Ramos (cell line): Measurements from ENCODE around the gene FAM72B.
"Not testable (repeated sequence)": the region's sequence is repeated elsewhere in the genome, so short reads cannot be mapped to it uniquely, and the experiment has no call there.

Experiments
- in situ Hi-C: fragments of 300-500 bp; cut with MboI; formaldehyde crosslinking; loops from one replicate; pipeline ENCODE4 v1.14.3; 2022; ENCODE audit warnings: low sequenced_read_pairs; ENCODE audit not compliant: unreplicated experiment

FAM72B gene

GRCh38 chr1:121184290-121185127, at the start of gene FAM72B, which contains the start of gene SRGAP2C:
Gene FAM72B (minus strand): TSS chr1:121184340. CDS start chr1:121183489, 851 bp downstream.
Gene SRGAP2C (plus strand): TSS chr1:121184975. CDS start chr1:121187447, 2,472 bp downstream.
- in situ Hi-C loops: not testable (repeated sequence)

GRCh38 chr1:121232445-121233125, 48.4 kb upstream of the FAM72B start:
- in situ Hi-C loops: not testable (repeated sequence)

GRCh38 chr1:121230636-121231035, 46.5 kb upstream of the FAM72B start:
- in situ Hi-C loops: not testable (repeated sequence)

- in situ Hi-C loops: not testable (repeated sequence)
These were observed 43.6 kb upstream of the FAM72B start for GRCh38 chr1:121227544-121228330.

- in situ Hi-C loops: not testable (repeated sequence)
These were observed 42.8 kb upstream of the FAM72B start for GRCh38 chr1:121226925-121227324.

GRCh38 chr1:121226295-121226904, 42.3 kb upstream of the FAM72B start:
- in situ Hi-C loops: not testable (repeated sequence)

GRCh38 chr1:121224714-121225113, 40.6 kb upstream of the FAM72B start:
- in situ Hi-C loops: not testable (repeated sequence)

GRCh38 chr1:121221770-121222169, 37.6 kb upstream of the FAM72B start:
- in situ Hi-C loops: not testable (repeated sequence)

GRCh38 chr1:121216676-121217075, 32.5 kb upstream of the FAM72B start:
- in situ Hi-C loops: not testable (repeated sequence)

GRCh38 chr1:121215699-121216417, 31.7 kb upstream of the FAM72B start:
- in situ Hi-C loops: not testable (repeated sequence)

GRCh38 chr1:121214544-121215156, 30.5 kb upstream of the FAM72B start:
- in situ Hi-C loops: not testable (repeated sequence)

- in situ Hi-C loops: not testable (repeated sequence)
These were observed 29.4 kb upstream of the FAM72B start for GRCh38 chr1:121213491-121213890.

- in situ Hi-C loops: not testable (repeated sequence)
These were observed 26.6 kb upstream of the FAM72B start for GRCh38 chr1:121210778-121211177.

GRCh38 chr1:121208375-121208774, 24.2 kb upstream of the FAM72B start:
- in situ Hi-C loops: not testable (repeated sequence)

GRCh38 chr1:121207328-121207727, 23.2 kb upstream of the FAM72B start:
- in situ Hi-C loops: not testable (repeated sequence)

- in situ Hi-C loops: not testable (repeated sequence)
These were observed 21.9 kb upstream of the FAM72B start for GRCh38 chr1:121205786-121206711.

GRCh38 chr1:121202986-121203385, 18.8 kb upstream of the FAM72B start:
- in situ Hi-C loops: not testable (repeated sequence)
